HFFc6 (cell line): ENCODE measurements around the gene SH3BP5. TPM values are rescaled to one million over a fixed set of nuclear protein-coding genes. Genes with fewer than 3 reads are reported as not detected.

Experiments used
- DNase-seq: peaks from one replicate; pipeline ENCODE4 v3.0.0-alpha.2; 2018
- H3K27ac Mint-ChIP-seq: 2 replicates; pipeline ENCODE4 v1.8.0; 2020; ENCODE audit warnings: mild to moderate bottlenecking, mixed read lengths
- H3K27me3 Mint-ChIP-seq: 2 replicates; pipeline ENCODE4 v1.8.0; 2021; ENCODE audit warnings: mild to moderate bottlenecking, moderate library complexity, mixed read lengths; ENCODE audit not compliant: insufficient read depth
- H3K36me3 Mint-ChIP-seq: 2 replicates; pipeline ENCODE4 v1.8.0; 2021; ENCODE audit warnings: low read depth, mixed read lengths
- H3K4me1 Mint-ChIP-seq: 2 replicates; pipeline ENCODE4 v1.8.0; 2020; ENCODE audit warnings: low read depth, mixed read lengths
- H3K4me3 Mint-ChIP-seq: 2 replicates; pipeline ENCODE4 v1.8.0; 2020; ENCODE audit warnings: mild to moderate bottlenecking, moderate library complexity, mixed read lengths
- H3K9me3 Mint-ChIP-seq: 2 replicates; pipeline ENCODE4 v1.8.0; 2020; ENCODE audit warnings: mild to moderate bottlenecking, mixed read lengths
- CTCF ChIP-seq: fragments of 200-600 bp; sonication (generic); IDR thresholded peaks from 2 replicates; pipeline ENCODE4 v1.5.0; 2021; ENCODE audit warnings: antibody characterized with exemption, mild to moderate bottlenecking
- total RNA-seq, 6 experiments: library from RNA; stranded (reverse); fragmentation: NEBNext Ultra II Directional; extraction: Animal tissue kit (Norgen Biotek cat#: 25700); gene quantifications; 2 replicates in 1 of 6; 3 replicates in 5 of 6; pipeline ENCODE4 v1.2.3, GENCODE V29; 2021

Gene SH3BP5
- total RNA-seq, 6 experiments from 2014 or later = 10.8 to 14.2 (median 11.9) TPM

- H3K27ac Mint-ChIP-seq = peak overlapping the region; percentile 98
- no peak for TF ChIP-seq CTCF
- peak; percentile 98 for DNase-seq
- H3K27me3 Mint-ChIP-seq = no peaks in the 10 kb centered on the region; the same call in none of the 2 replicates
- no peaks in the 10 kb centered on the region for H3K36me3 Mint-ChIP-seq
- no peaks in the 10 kb centered on the region for H3K9me3 Mint-ChIP-seq
- peak overlapping the region; percentile 73 for H3K4me3 Mint-ChIP-seq
- peaks cover 29% of the 10 kb centered on the region for H3K4me1 Mint-ChIP-seq
Observed at GRCh38 chr3:15269091-15269989, 63.0 kb downstream of the SH3BP5 start.

DNA sequence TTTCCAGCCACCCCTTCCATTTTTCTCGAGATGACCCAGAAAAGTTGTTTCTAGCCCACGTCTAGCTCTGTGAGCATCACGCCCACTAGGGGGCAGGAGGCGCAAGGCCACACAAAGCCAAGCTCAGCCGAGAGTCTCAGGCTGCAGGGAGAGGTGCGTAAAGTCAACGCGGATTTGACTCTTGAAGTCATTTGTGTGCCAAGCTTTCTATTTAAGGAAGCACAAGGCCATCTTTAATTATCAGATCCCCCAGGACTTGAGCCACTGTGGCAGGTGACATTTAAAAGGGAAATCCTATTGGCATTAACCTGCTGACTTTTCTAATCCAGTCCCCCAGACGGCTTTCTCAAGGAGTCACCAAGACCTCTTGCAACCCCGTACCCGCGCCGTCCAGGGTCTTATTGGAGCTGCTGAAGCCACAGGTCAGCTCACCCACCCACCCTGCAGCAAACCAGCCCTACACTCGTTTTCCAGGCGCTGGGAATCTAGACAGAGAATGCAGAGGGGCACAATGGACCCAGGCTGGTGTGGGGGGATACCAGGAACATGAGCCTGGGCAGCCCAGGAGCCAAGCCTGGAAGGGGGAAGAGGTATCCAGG is 64.3 kb downstream of the SH3BP5 start:
- no peaks in the 10 kb centered on the region; the same call in none of the 2 replicates for H3K27me3 Mint-ChIP-seq
- DNase-seq = peak; percentile 74
- H3K4me3 Mint-ChIP-seq = no peak overlapping the region
- H3K27ac Mint-ChIP-seq = peak overlapping the region; percentile 98; the same call in 1 of the 2 replicates
- H3K9me3 Mint-ChIP-seq = no peaks in the 10 kb centered on the region
- H3K4me1 Mint-ChIP-seq = peaks cover 29% of the 10 kb centered on the region
- H3K36me3 Mint-ChIP-seq = no peaks in the 10 kb centered on the region
- TF ChIP-seq CTCF = peak; percentile 97

DNA sequence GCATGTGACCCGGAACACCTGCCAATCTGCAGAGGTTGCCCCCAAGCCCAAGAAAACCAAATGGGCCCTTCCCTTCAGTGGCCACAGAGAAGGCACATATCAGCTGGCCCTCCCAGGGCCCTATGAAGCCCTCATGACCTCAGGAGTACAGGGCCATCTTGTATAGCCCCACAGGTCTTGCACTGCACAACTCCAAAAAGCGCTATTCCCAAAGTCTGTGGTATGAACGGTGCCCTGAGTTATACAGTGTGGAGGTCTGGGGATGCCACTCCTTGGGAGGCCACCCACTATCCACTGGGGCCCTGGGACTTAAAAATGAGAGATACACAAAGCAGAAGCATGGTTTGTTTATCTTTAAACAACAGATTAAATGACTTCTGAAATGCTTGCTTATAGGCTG is 64.9 kb downstream of the SH3BP5 start:
- Mint-ChIP-seq H3K9me3 (no peaks in the 10 kb centered on the region), H3K27me3 (no peaks in the 10 kb centered on the region; the same call in none of the 2 replicates), H3K27ac (no peak overlapping the region), H3K36me3 (no peaks in the 10 kb centered on the region), H3K4me1 (peaks cover 29% of the 10 kb centered on the region), H3K4me3 (no peak overlapping the region)
- TF ChIP-seq CTCF = no peak
- no peak for DNase-seq

DNA sequence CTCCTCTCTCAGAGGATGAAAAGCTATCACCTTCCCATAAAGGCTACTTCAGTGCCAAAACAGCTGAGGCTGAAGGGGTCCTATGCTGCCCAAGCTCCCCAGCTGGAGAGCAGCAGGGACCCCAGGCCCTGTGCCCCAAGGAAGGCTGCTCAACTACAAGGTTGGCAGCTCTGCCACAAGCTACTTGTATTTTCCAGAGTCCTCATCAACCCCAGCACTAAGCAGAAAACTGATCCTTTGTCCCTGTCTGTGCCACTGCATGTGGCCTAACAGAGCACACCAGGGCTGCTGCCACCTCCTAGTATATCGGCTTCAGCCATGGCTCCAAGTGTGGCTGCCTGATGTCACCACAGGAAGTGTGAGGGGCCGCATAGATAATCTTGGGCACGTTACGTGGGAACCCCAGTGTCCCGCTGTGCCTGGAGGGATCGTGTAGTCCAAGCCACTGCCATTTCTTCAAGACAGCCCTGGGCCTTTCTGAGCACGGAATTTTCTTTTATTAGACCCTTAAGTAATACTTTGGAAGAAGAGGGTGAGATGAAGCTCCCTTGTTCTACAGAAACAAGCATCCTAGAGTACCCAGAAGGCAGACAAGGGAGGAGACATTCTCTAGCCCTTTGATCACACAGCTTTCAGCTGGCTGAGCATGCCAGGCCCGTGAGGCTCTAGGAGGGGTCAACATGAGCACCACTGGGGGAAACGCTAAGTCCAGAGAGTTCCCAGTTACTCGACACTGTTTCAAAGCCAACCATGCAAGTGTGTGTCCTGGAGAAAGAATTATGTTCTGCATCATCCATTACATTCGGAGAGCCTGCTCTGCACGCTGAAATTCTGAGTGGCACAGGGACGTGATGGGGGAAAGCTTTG is 65.6 kb downstream of the SH3BP5 start:
- TF ChIP-seq CTCF = no peak
- Mint-ChIP-seq H3K27me3 (no peaks in the 10 kb centered on the region; the same call in none of the 2 replicates), H3K9me3 (no peaks in the 10 kb centered on the region), H3K4me1 (peaks cover 29% of the 10 kb centered on the region), H3K36me3 (no peaks in the 10 kb centered on the region), H3K4me3 (no peak overlapping the region), H3K27ac (no peak overlapping the region; the same call in 1 of the 2 replicates)
- DNase-seq = no peak
